GM19238 (cell line): ENCODE measurements around the gene C16orf86.

ENCODE experiments used
- DNase-seq: peaks from one replicate; pipeline ENCODE4 v3.0.0; 2011; ENCODE audit warnings: low spot score; ENCODE audit not compliant: insufficient read length

Gene C16orf86

DNA sequence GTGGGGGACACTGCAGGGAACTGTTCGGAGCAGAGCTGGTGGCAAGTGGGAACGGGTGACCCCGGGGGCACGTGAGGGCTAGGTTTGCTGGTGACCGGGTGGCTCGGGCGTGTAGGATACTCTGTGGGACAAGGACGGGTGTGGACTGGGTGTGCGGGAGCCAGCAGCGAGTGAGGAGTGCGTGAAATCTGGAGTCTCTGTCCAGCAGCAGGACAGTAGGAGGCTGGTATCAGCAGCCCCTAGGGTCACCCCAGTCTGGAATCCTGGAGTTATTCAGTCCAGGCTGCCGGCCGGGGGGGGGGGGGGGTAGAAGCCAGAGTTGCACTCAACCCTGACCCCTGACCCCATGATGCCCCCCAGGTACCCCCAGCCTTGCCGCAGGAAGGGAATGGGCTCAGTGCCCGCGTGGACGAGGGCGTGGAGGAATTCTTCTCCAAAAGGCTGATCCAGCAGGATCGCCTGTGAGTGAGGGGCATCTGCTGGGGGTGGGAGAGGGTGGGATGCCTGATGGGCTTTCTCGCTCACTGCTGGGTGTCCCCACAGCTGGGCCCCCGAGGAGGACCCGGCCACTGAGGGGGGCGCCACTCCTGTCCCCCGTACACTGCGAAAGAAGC is 12.7 kb upstream of the C16orf86 start:
- no peak for DNase-seq

GRCh38 chr16:67654403-67654911 is 12.2 kb upstream of the C16orf86 start:
- DNase-seq: no peak

- no peak for DNase-seq
Measured at GRCh38 chr16:67655363-67655762, 11.3 kb upstream of the C16orf86 start.

GRCh38 chr16:67656344-67657016 is 10.1 kb upstream of the C16orf86 start:
- no peak for DNase-seq

DNA sequence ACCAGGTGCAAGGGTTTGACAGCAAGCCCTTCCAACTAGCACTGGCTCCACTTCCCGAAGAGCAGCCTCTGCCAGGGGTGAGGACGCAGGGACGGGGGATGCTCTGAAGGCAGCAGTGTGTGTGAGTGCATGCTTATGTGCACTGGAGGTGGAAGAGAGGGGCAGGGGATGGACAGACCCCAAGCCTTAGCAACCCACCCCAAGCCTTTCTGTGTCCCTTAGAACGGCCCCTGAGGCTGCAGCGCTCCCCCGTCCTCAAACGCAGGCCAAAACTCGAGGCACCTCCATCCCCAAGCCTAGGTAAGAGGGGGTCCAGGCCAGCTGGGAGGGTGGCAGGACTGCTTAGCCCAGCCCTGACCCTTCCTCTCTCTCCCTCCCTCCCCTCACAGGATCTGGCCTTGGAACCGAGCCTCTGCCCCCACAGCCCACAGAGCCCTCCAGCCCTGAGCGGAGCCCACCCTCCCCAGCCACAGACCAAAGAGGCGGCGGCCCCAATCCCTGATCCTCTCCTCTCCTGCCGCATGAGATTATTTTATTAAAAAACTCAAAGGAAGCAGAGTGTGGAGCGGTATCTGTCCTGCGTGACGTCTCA is 9.5 kb upstream of the C16orf86 start:
- DNase-seq: no peak

DNA sequence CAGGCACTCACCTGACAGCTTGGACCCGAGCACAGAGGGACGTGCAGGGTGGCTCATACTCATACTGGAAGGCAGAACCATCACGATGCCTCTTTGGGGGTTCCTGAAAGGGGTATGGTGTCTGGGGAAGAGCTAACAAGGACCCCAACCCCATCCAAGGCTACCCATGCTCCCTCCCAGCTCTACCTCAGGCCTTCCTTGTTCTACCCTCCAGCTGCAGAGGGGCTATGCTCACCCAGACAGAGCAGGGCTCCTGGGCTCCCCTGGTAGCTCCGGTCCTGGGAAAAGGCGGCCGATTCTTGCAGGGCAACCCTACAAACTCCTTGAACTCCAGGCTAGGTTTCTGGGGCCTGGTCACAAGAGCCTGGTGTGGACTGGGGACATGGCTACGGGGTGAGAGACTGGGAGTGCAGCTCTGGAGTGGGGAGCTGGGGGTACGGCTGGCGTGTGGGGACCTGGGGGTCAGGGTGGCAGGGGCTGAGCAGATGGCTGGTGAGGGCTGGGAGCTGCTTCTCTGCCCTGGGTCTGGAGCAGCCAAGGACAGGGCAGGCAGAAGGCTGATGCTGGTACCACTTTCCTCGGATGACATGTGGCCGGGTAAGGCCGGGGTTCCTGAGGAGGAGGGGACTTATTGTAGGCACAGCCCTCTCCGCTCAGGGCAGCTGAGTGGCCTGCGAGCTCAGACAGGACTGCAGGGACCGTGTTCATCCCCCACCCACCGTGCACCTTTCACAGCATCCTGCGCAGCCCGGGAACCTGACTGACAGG is 8.7 kb upstream of the C16orf86 start:
- DNase-seq: no peak

DNA sequence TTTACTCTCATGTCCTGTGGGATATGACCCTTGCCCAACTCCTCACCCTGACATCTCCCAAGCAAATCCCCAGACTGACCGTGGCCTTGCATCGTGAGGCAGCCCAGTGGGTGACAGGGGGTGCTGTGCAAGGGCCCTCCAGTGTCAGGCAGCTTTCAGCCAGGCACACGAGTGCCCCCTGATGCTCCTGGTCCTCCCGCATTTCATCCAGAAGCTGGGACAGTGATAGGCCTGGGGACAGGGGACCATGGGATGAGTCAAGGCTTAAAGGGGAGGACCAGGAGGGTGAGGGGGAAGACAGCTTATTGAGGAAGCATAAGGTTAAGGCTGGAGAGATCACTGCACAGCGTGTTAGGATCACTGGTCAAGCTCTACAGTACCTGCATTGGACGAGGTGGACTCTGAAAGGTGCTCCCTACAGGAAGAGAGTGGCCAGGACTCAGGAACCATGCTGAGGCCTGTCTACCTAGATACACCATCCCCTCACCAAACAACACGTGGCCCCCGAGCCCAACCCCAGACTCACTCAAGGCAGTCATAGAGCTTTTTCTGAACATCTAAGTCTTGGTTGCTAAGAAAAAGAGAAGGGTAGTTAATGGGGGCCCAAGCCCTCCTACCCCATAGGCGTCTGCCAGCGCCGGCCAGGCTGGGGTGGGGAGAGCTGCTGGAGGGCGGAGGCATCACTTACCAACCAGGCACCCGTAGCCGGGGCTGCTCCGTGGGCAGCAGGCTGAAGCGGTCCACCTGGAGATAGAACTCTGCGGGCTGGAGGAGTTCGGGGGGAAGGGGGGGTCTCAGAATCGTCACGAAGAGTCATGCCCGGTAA is 7.6 kb upstream of the C16orf86 start:
- no peak for DNase-seq

- DNase-seq: peak; percentile 100
Measured at GRCh38 chr16:67659675-67660563, 6.7 kb upstream of the C16orf86 start, which contains the start of gene ACD. ACD (minus strand) TSS chr16:67660260; CDS start chr16:67660220, 40 bp downstream.

DNA sequence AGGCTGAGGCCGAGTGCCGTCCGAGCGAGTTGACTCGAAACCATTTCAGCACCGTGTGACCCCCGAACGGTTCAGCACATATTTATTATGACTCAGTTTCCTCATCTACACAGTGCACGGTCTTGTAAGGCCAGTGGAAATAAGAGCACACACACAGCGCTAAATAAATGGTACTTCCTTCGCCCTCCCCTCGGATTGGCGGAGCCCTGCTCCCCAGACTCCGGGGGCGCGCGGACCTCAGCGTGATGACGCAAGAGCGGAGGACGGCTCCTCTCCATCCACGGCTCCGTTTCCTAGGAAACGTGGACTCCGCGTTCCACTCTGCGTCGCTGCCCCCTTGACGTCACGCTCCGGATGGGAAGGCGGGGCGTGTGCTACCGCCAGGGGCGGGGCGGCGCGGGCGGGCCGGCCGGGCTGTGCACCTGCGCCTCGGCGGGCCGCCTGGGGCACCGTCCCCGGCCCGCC is 6.0 kb upstream of the C16orf86 start, which contains the start of gene PARD6A:
TSS of gene PARD6A (plus strand) at position 397 of the 465 bp plus-strand sequence. CDS start 79 bp downstream, outside the sequence.
- DNase-seq: peak; percentile 100

GRCh38 chr16:67661101-67661761 is 5.4 kb upstream of the C16orf86 start:
- no peak for DNase-seq

DNA sequence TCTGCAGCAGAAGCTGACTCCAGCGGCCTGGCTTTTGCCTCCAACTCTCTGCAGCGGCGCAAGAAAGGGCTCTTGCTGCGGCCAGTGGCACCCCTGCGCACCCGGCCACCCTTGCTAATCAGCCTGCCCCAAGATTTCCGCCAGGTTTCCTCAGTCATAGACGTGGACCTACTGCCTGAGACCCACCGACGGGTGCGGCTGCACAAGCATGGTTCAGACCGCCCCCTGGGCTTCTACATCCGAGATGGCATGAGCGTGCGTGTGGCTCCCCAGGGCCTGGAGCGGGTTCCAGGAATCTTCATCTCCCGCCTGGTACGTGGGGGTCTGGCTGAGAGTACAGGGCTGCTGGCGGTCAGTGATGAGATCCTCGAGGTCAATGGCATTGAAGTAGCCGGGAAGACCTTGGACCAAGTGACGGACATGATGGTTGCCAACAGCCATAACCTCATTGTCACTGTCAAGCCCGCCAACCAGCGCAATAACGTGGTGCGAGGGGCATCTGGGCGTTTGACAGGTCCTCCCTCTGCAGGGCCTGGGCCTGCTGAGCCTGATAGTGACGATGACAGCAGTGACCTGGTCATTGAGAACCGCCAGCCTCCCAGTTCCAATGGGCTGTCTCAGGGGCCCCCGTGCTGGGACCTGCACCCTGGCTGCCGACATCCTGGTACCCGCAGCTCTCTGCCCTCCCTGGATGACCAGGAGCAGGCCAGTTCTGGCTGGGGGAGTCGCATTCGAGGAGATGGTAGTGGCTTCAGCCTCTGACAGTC is 4.5 kb upstream of the C16orf86 start:
- no peak for DNase-seq

GRCh38 chr16:67662653-67663010 is 4.0 kb upstream of the C16orf86 start:
- DNase-seq: no peak

GRCh38 chr16:67663151-67663876 is 3.3 kb upstream of the C16orf86 start:
- no peak for DNase-seq

GRCh38 chr16:67663877-67664222 is 2.8 kb upstream of the C16orf86 start:
- no peak for DNase-seq

GRCh38 chr16:67664258-67664657 is 2.4 kb upstream of the C16orf86 start:
- DNase-seq: no peak

GRCh38 chr16:67664871-67665270 is 1.7 kb upstream of the C16orf86 start:
- DNase-seq: no peak

- no peak for DNase-seq
Measured at GRCh38 chr16:67665598-67665997, 1.0 kb upstream of the C16orf86 start.

DNA sequence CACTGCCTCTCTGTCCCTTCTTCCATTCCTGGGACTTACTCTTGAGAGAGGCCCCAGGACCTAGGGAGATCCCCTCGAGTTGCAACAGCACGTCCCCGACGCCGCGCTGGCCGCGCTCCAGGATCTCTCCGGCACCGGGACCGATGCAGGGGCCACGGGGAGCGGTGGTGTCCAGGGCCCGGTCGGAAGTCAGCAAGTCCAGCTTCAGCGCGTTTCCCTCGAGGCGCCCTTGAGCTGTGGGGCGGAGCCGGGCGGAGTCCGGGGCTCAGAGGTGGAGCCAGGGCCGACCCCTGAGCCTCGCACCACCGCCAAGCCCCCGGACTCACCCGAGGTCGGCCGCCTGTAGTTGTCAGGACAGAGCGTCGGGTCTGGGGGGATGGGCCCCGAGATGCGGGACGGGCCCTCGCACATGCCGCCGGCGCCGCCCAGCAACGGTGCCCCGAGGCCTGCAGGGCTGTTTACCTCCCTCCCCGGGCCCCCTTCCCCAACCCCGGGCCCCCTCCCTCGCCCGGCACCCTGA is 522 bp upstream of the C16orf86 start:
- no peak for DNase-seq
